HEK293 (cell line): ENCODE results near the gene GOLGA1.
A peak's percentile ranks its signal among the peaks of the same experiment; 100 is the strongest.

Experiments used
- CTCF ChIA-PET: fragments of 350-600 bp; formaldehyde crosslinking; extraction: SDS; loops from one replicate; lab custom pipeline; 2021; ENCODE audit warnings: antibody characterized with exemption; lab: Yijun Ruan, JAX
- POLR2A ChIA-PET: fragments of 300-600 bp; formaldehyde crosslinking; extraction: SDS; loops from one replicate; lab custom pipeline; 2020; ENCODE audit warnings: antibody characterized with exemption, inconsistent platforms; lab: Yijun Ruan, JAX
- H3K27ac ChIP-seq: fragments of 200-500 bp; sonication (Bioruptor generic); 2 replicates; pipeline ENCODE4 v1.5.1; 2014; ENCODE audit warnings: low read depth, low read length, control low read depth, inconsistent platforms; ENCODE audit errors: extremely low read depth
- H3K36me3 ChIP-seq, 2 experiments: fragments of 200-500 bp in 1 of 2; sonication (Bioruptor generic) in 1 of 2; 1 replicate in 1 of 2; 2 replicates in 1 of 2; pipeline ENCODE4 v1.5.1; 2014 to 2017; ENCODE audit warnings: inconsistent platforms in 2 of 2, low read length in 2 of 2; ENCODE audit not compliant: control insufficient read depth in 2 of 2, insufficient read depth in 1 of 2
- H3K4me1 ChIP-seq: fragments of 200-500 bp; sonication (Bioruptor generic); 2 replicates; pipeline ENCODE4 v1.5.1; 2014; ENCODE audit warnings: mild to moderate bottlenecking, low read length, inconsistent platforms; ENCODE audit not compliant: control insufficient read depth, insufficient read depth
- H3K4me3 ChIP-seq: 2 replicates; pipeline ENCODE4 v1.5.1; 2011; ENCODE audit warnings: low read depth, mild to moderate bottlenecking, control low read depth, low read length, moderate library complexity
- H3K9me3 ChIP-seq: fragments of 200-500 bp; sonication (Bioruptor generic); 2 replicates; pipeline ENCODE4 v1.5.1; 2014; ENCODE audit warnings: low read depth, low read length, inconsistent platforms; ENCODE audit not compliant: control insufficient read depth, insufficient read depth
- OSR2 ChIP-seq: fragments of 450-650 bp; formaldehyde crosslinking; IDR thresholded peaks from 2 replicates; pipeline ENCODE4 v1.5.1; 2016; ENCODE audit warnings: missing biosample characterization, missing genetic modification characterization
- SP2 ChIP-seq: fragments of 450-650 bp; formaldehyde crosslinking; IDR thresholded peaks from 2 replicates; pipeline ENCODE4 v1.5.1; 2016; ENCODE audit warnings: missing biosample characterization, missing genetic modification characterization
- TCF7L2 ChIP-seq: IDR thresholded peaks from 2 replicates; pipeline ENCODE4 v1.6.1; 2011; ENCODE audit warnings: low read depth, mild to moderate bottlenecking, inconsistent platforms, low read length, moderate library complexity, borderline replicate concordance
- ZFHX2 ChIP-seq: fragments of 450-650 bp; formaldehyde crosslinking; conservative IDR thresholded peaks from 2 replicates; pipeline ENCODE4 v1.5.1; 2016; ENCODE audit warnings: missing biosample characterization, missing genetic modification characterization
- ZFP37 ChIP-seq: fragments of 450-650 bp; formaldehyde crosslinking; IDR thresholded peaks from 2 replicates; pipeline ENCODE4 v1.5.1; 2016; ENCODE audit warnings: missing biosample characterization, missing genetic modification characterization
- ZNF112 ChIP-seq: fragments of 450-650 bp; formaldehyde crosslinking; IDR thresholded peaks from 2 replicates; pipeline ENCODE4 v1.5.0; 2017; ENCODE audit warnings: missing biosample characterization, missing genetic modification characterization
- ZNF202 ChIP-seq: fragments of 450-650 bp; formaldehyde crosslinking; IDR thresholded peaks from 2 replicates; pipeline ENCODE4 v1.5.1; 2016; ENCODE audit warnings: missing biosample characterization, missing genetic modification characterization, borderline replicate concordance
- ZNF214 ChIP-seq: fragments of 450-650 bp; formaldehyde crosslinking; IDR thresholded peaks from 2 replicates; pipeline ENCODE4 v1.5.1; 2017; ENCODE audit warnings: missing biosample characterization, mild to moderate bottlenecking, missing genetic modification characterization, borderline replicate concordance
- ZNF354C ChIP-seq: fragments of 450-650 bp; formaldehyde crosslinking; IDR thresholded peaks from 2 replicates; pipeline ENCODE4 v1.5.1; 2016; ENCODE audit warnings: missing biosample characterization, missing genetic modification characterization, low read depth, borderline replicate concordance
- ZNF394 ChIP-seq: fragments of 450-650 bp; formaldehyde crosslinking; IDR thresholded peaks from 2 replicates; pipeline ENCODE4 v1.5.1; 2016; ENCODE audit warnings: missing biosample characterization, missing genetic modification characterization, mild to moderate bottlenecking, moderate library complexity, borderline replicate concordance
- ZNF518A ChIP-seq: fragments of 450-650 bp; formaldehyde crosslinking; conservative IDR thresholded peaks from 2 replicates; pipeline ENCODE4 v1.5.1; 2016; ENCODE audit warnings: low read depth, missing biosample characterization, missing genetic modification characterization
- ZNF561 ChIP-seq: fragments of 450-650 bp; IDR thresholded peaks from 2 replicates; pipeline ENCODE4 v1.5.1; 2018; ENCODE audit warnings: missing biosample characterization, missing genetic modification characterization, borderline replicate concordance
- ZNF600 ChIP-seq: fragments of 450-650 bp; formaldehyde crosslinking; IDR thresholded peaks from 2 replicates; pipeline ENCODE4 v1.5.1; 2016; ENCODE audit warnings: missing biosample characterization, missing genetic modification characterization
- ZNF623 ChIP-seq: fragments of 450-650 bp; formaldehyde crosslinking; IDR thresholded peaks from 2 replicates; pipeline ENCODE4 v1.5.1; 2016; ENCODE audit warnings: missing biosample characterization, missing genetic modification characterization
- ZNF664 ChIP-seq: fragments of 450-650 bp; formaldehyde crosslinking; IDR thresholded peaks from 2 replicates; pipeline ENCODE4 v1.5.1; 2016; ENCODE audit warnings: missing biosample characterization, missing genetic modification characterization
- ZNF747 ChIP-seq: fragments of 450-650 bp; formaldehyde crosslinking; IDR thresholded peaks from 2 replicates; pipeline ENCODE4 v1.5.1; 2016; ENCODE audit warnings: missing biosample characterization, missing genetic modification characterization
- ZNF785 ChIP-seq: fragments of 450-650 bp; formaldehyde crosslinking; IDR thresholded peaks from 2 replicates; pipeline ENCODE4 v1.5.1; 2016; ENCODE audit warnings: missing biosample characterization, missing genetic modification characterization
- ZSCAN23 ChIP-seq: fragments of 450-650 bp; formaldehyde crosslinking; IDR thresholded peaks from 2 replicates; pipeline ENCODE4 v1.5.1; 2016; ENCODE audit warnings: missing biosample characterization, missing genetic modification characterization

The GOLGA1 gene

GRCh38 chr9:124858330-124859046 lies 82.4 kb downstream of the GOLGA1 start:
- Histone ChIP-seq H3K4me1 (no peaks in the 10 kb centered on the region), H3K27ac (no peak overlapping the region)
- CTCF ChIA-PET, result interaction anchor here (0.6 to 31.1 kb wide), 3 partner anchors 17 to 83 kb away, joined by 3 to 1257 read pairs (median 3); partner anchors contain the start of genes NR6A1 and OLFML2A
- TF ChIP-seq SP2 (no peak), ZNF518A (tag by site-specific recombination) (no peak), TCF7L2 (no peak), ZNF623 (tag by site-specific recombination) (no peak), ZNF214 (tag by site-specific recombination) (no peak), ZNF112 (tag by site-specific recombination) (no peak), ZSCAN23 (tag by site-specific recombination) (no peak), ZNF747 (no peak)
- TF ChIP-seq, all 188 proteins: peak for 0
- peaks cover 4 to 51% of the 10 kb centered on the region in 2 experiments; a peak in 2 of 3 replicates for H3K36me3 ChIP-seq
- no peak overlapping the region for H3K4me3 ChIP-seq
- H3K9me3 ChIP-seq, result no peaks in the 10 kb centered on the region
- POLR2A ChIA-PET, result interaction anchor here (0.9 to 10.0 kb wide), 6 partner anchors 15 to 383 kb away, joined by 3 to 201 read pairs (median 4); partner anchors contain the start of genes NR6A1, OLFML2A and SCAI

- H3K36me3 ChIP-seq, result peaks cover 4 to 51% of the 10 kb centered on the region in 2 experiments; a peak in 2 of 3 replicates
- CTCF ChIA-PET, result interaction anchor here (0.9 to 31.1 kb wide), 3 partner anchors 17 to 147 kb away, joined by 3 to 1257 read pairs (median 3); partner anchors contain the start of genes NR6A1 and OLFML2A
- TF ChIP-seq ZNF600 (0 out of 2 replicates have a peak, but pooled peaks have one; percentile 38), ZNF202 (tag by site-specific recombination) (no peak)
- H3K9me3 ChIP-seq, result no peaks in the 10 kb centered on the region
- no peak overlapping the region for H3K27ac ChIP-seq
- H3K4me3 ChIP-seq, result no peak overlapping the region
- H3K4me1 ChIP-seq, result no peaks in the 10 kb centered on the region
- POLR2A ChIA-PET, result interaction anchor here (1.0 to 10.0 kb wide), 6 partner anchors 14 to 384 kb away, joined by 3 to 201 read pairs (median 6); partner anchors contain the start of genes HSPA5, NR6A1 and OLFML2A
Observed at GRCh38 chr9:124857533-124858162, 83.2 kb downstream of the GOLGA1 start.

- H3K4me3 ChIP-seq, result no peak overlapping the region
- POLR2A ChIA-PET, result interaction anchor here (0.6 to 10.0 kb wide), 21 partner anchors 12 to 385 kb away, joined by 3 to 201 read pairs (median 5); partner anchors contain the start of genes HSPA5, NR6A1 and OLFML2A
- no peaks in the 10 kb centered on the region for H3K4me1 ChIP-seq
- H3K36me3 ChIP-seq, result peaks cover 4 to 48% of the 10 kb centered on the region in 2 experiments; a peak in 2 of 3 replicates
- CTCF ChIA-PET, result interaction anchor here (0.6 to 31.1 kb wide), 21 partner anchors 8 to 518 kb away, joined by 3 to 1257 read pairs (median 5); partner anchors contain the start of genes NR6A1 and OLFML2A
- no peaks in the 10 kb centered on the region for H3K9me3 ChIP-seq
- H3K27ac ChIP-seq, result no peak overlapping the region
- TF ChIP-seq OSR2 (tag by site-specific recombination) (no peak; the same call in 1 of the 2 replicates), ZNF394 (no peak), ZNF561 (no peak), ZNF354C (tag by site-specific recombination) (no peak), ZNF785 (tag by site-specific recombination) (peak; percentile 82; the same call in 1 of the 2 replicates), ZNF664 (tag by site-specific recombination) (no peak), ZNF747 (no peak), ZFHX2 (tag by site-specific recombination) (peak; percentile 46), ZFP37 (tag by site-specific recombination) (no peak)
Observed at GRCh38 chr9:124855944-124856765, 84.7 kb downstream of the GOLGA1 start.
